CD14-positive monocyte (primary cell): Measurements from ENCODE around the gene VPS35L. TPM values are rescaled to one million over a fixed set of nuclear protein-coding genes. Genes with fewer than 3 reads are reported as not detected.

ENCODE experiments used
- DNase-seq, 3 donors: peaks; one replicate each; pipeline ENCODE4 v3.0.0-alpha.2; 2011 to 2022
- H2AFZ ChIP-seq: 2 replicates; pipeline ENCODE4 v1.6.0; 2012; ENCODE audit warnings: mild to moderate bottlenecking, low read depth, low read length, inconsistent platforms; ENCODE audit not compliant: insufficient read depth, poor library complexity, severe bottlenecking
- H3K27ac ChIP-seq, 2 donors: 1 replicate in 1 of 2; 2 replicates in 1 of 2; pipeline ENCODE4 v1.5.1; 2012 to 2013; ENCODE audit warnings: low read length in 2 of 2, control low read depth in 1 of 2, inconsistent platforms in 1 of 2, low read depth in 1 of 2, mild to moderate bottlenecking in 1 of 2
- H3K27me3 ChIP-seq, 2 donors: one replicate each; pipeline versions ENCODE4 v1.6.0 to v1.6.1; 2011 to 2013; ENCODE audit warnings: low read length in 2 of 2; ENCODE audit not compliant: control insufficient read depth in 2 of 2, insufficient read depth in 2 of 2
- H3K36me3 ChIP-seq, 2 donors: replicated peaks in 1 of 2; 1 replicate in 1 of 2; 2 replicates in 1 of 2; pipeline versions ENCODE4 v1.5.1 to v1.6.1; 2012 to 2013; ENCODE audit warnings: low read length in 2 of 2, control low read depth in 1 of 2, inconsistent platforms in 1 of 2, mild to moderate bottlenecking in 1 of 2; ENCODE audit not compliant: insufficient read depth in 2 of 2, control insufficient read depth in 1 of 2
- H3K4me1 ChIP-seq, 2 donors: 1 replicate in 1 of 2; 2 replicates in 1 of 2; pipeline versions ENCODE4 v1.5.1 to v1.6.1; 2012 to 2013; ENCODE audit warnings: low read length in 2 of 2, control low read depth in 1 of 2, inconsistent platforms in 1 of 2, mild to moderate bottlenecking in 1 of 2, moderate library complexity in 1 of 2; ENCODE audit not compliant: insufficient read depth in 2 of 2, control insufficient read depth in 1 of 2
- H3K4me2 ChIP-seq: replicated peaks from 2 replicates; pipeline ENCODE3; 2012; ENCODE audit warnings: low read length, moderate library complexity, mild to moderate bottlenecking; ENCODE audit not compliant: poor library complexity, severe bottlenecking; ENCODE audit errors: extremely low read depth
- H3K4me3 ChIP-seq, 3 experiments: fragments of 200-600 bp in 1 of 3; sonication (generic) in 1 of 3; replicated peaks in 1 of 3; 1 replicate in 2 of 3; 2 replicates in 1 of 3; pipeline ENCODE4 v1.5.1; 2011 to 2013; ENCODE audit warnings: low read length in 3 of 3, mild to moderate bottlenecking in 3 of 3, control low read depth in 2 of 3, low read depth in 2 of 3, inconsistent platforms in 1 of 3, moderate library complexity in 1 of 3
- H3K79me2 ChIP-seq: 2 replicates; pipeline ENCODE4 v1.6.0; 2012; ENCODE audit warnings: mild to moderate bottlenecking, control low read depth, inconsistent platforms, low read length, moderate library complexity; ENCODE audit not compliant: insufficient read depth
- H3K9ac ChIP-seq: 2 replicates; pipeline ENCODE4 v1.6.0; 2017; ENCODE audit warnings: low read length, mild to moderate bottlenecking; ENCODE audit not compliant: insufficient read depth, poor library complexity, severe bottlenecking
- H3K9me3 ChIP-seq, 2 donors: replicated peaks in 1 of 2; 1 replicate in 1 of 2; 2 replicates in 1 of 2; pipeline versions ENCODE4 v1.5.1 to v1.6.1; 2012 to 2013; ENCODE audit warnings: low read length in 2 of 2, control low read depth in 1 of 2; ENCODE audit not compliant: control insufficient read depth in 1 of 2, insufficient read depth in 1 of 2
- H4K20me1 ChIP-seq: 2 replicates; pipeline ENCODE4 v1.6.0; 2012; ENCODE audit warnings: mild to moderate bottlenecking, low read length, control low read depth, moderate library complexity; ENCODE audit not compliant: insufficient read depth
- H3K27ac Mint-ChIP-seq, 7 donors: one replicate each; pipeline ENCODE4 v1.8.0; 2020; ENCODE audit warnings: mild to moderate bottlenecking in 7 of 7, mixed read lengths in 7 of 7, moderate library complexity in 6 of 7, inconsistent platforms in 2 of 7
- H3K27me3 Mint-ChIP-seq, 3 donors: one replicate each; pipeline ENCODE4 v1.8.0; 2021 to 2022; ENCODE audit warnings: low read depth in 3 of 3, mild to moderate bottlenecking in 3 of 3, mixed read lengths in 3 of 3, moderate library complexity in 3 of 3, inconsistent platforms in 1 of 3
- H3K36me3 Mint-ChIP-seq, 2 donors: one replicate each; pipeline ENCODE4 v1.8.0; 2020; ENCODE audit warnings: mixed read lengths in 2 of 2, inconsistent platforms in 1 of 2, mild to moderate bottlenecking in 1 of 2
- H3K4me1 Mint-ChIP-seq: one replicate; pipeline ENCODE4 v1.8.0; 2020; ENCODE audit warnings: mild to moderate bottlenecking, mixed read lengths
- H3K4me3 Mint-ChIP-seq, 2 donors: one replicate each; pipeline ENCODE4 v1.8.0; 2020; ENCODE audit warnings: mild to moderate bottlenecking in 2 of 2, mixed read lengths in 2 of 2, moderate library complexity in 1 of 2
- H3K9me3 Mint-ChIP-seq, 7 donors: one replicate each; pipeline ENCODE4 v1.8.0; 2020 to 2022; ENCODE audit warnings: mixed read lengths in 7 of 7, mild to moderate bottlenecking in 6 of 7, moderate library complexity in 6 of 7, inconsistent platforms in 2 of 7
- CTCF ChIP-seq: fragments of 200-600 bp; IDR thresholded peaks from one replicate; pipeline ENCODE4 v1.8.0; 2022; ENCODE audit warnings: antibody characterized with exemption, mild to moderate bottlenecking
- WGBS: methylation state at CpG from one replicate; pipeline ENCODE4 v1.1.5; 2013; ENCODE audit warnings: missing lambda C conversion rate; ENCODE audit not compliant: insufficient coverage; 5-methylcytosine and 5-hydroxymethylcytosine counted together
- intact Hi-C, 2 donors: fragments of 100-400 bp; cut with micrococcal nuclease; formaldehyde crosslinking; loops; one replicate each; pipeline versions ENCODE4 v1.15.0 to v1.15.1; 2023
- polyA plus RNA-seq, 3 donors: library from polyadenylated mRNA; depleted of rRNA in 1 of 3; unstranded in 2 of 3; stranded (reverse) in 1 of 3; fragments of 300-500 nt in 2 of 3; fragments of >200 nt in 1 of 3; fragmentation: Illumina TruSeq in 2 of 3; gene quantifications; 1 replicate in 2 of 3; 2 replicates in 1 of 3; pipeline ENCODE4 v1.2.3, GENCODE V29; 2012 to 2021

Gene VPS35L
- polyA plus RNA-seq, 3 donors: 29.7 to 51.4 (median 48.8) TPM

- Mint-ChIP-seq H3K9me3 (peaks cover 4 to 16% (median 8%) of the 10 kb centered on the region in 7 donors), H3K27me3 (peaks cover 0 to 5% (median 3%) of the 10 kb centered on the region in 3 donors), H3K27ac (no peak overlapping the region), H3K4me1 (peaks cover 13% of the 10 kb centered on the region), H3K4me3 (no peak overlapping the region), H3K36me3 (peaks cover 10 to 13% of the 10 kb centered on the region in 2 donors)
- Histone ChIP-seq H3K4me1 (peaks cover 9 to 12% of the 10 kb centered on the region in 2 donors), H3K9ac (no peak overlapping the region), H2AFZ (no peak overlapping the region), H3K27ac (no peak overlapping the region), H3K79me2 (peaks cover 24% of the 10 kb centered on the region), H4K20me1 (peaks cover 7% of the 10 kb centered on the region), H3K36me3 (peaks cover 6 to 8% of the 10 kb centered on the region in 2 donors), H3K9me3 (peaks cover 0 to 6% of the 10 kb centered on the region in 2 donors), H3K4me2 (no peak overlapping the region), H3K4me3 (no peak overlapping the region), H3K27me3 (no peaks in the 10 kb centered on the region)
- intact Hi-C loops: no loop called here
- no peak for TF ChIP-seq CTCF
- DNase-seq: no peak
- WGBS: no CpG with 5 or more reads among the region's 4 CpGs
Observed at GRCh38 chr16:19560078-19560477, 4.6 kb downstream of the VPS35L start.

GRCh38 chr16:19563377-19563776 is 7.9 kb downstream of the VPS35L start:
- Mint-ChIP-seq H3K27me3 (peaks cover 0 to 7% (median 0%) of the 10 kb centered on the region in 3 donors), H3K4me3 (no peak overlapping the region), H3K9me3 (peaks cover 1 to 9% (median 8%) of the 10 kb centered on the region in 7 donors), H3K27ac (no peak overlapping the region), H3K36me3 (peaks cover 38 to 46% of the 10 kb centered on the region in 2 donors), H3K4me1 (peaks cover 4% of the 10 kb centered on the region)
- no peak overlapping the region for H3K27ac ChIP-seq
- H4K20me1 ChIP-seq: peaks cover 13% of the 10 kb centered on the region
- no peak for DNase-seq
- H3K4me3 ChIP-seq: no peak overlapping the region
- H3K9ac ChIP-seq: no peak overlapping the region
- no peaks in the 10 kb centered on the region for H3K27me3 ChIP-seq
- intact Hi-C loops: no loop called here
- no peaks in the 10 kb centered on the region for H3K4me1 ChIP-seq
- H2AFZ ChIP-seq: no peak overlapping the region
- no peak for TF ChIP-seq CTCF
- H3K4me2 ChIP-seq: no peak overlapping the region
- 88% methylated on average over 2 of the region's 4 CpGs for WGBS
- H3K79me2 ChIP-seq: peaks cover 12% of the 10 kb centered on the region
- H3K9me3 ChIP-seq: peaks cover 0 to 6% of the 10 kb centered on the region in 2 donors
- H3K36me3 ChIP-seq: peaks cover 29 to 41% of the 10 kb centered on the region in 2 donors
